ENCODE measurements around the gene YLPM1. TPM values are rescaled to one million over a fixed set of nuclear protein-coding genes. Genes with fewer than 3 reads are reported as not detected.

YLPM1 gene
- total and polyA plus RNA-seq, 2 donors: 23.0 to 153 TPM

DNA sequence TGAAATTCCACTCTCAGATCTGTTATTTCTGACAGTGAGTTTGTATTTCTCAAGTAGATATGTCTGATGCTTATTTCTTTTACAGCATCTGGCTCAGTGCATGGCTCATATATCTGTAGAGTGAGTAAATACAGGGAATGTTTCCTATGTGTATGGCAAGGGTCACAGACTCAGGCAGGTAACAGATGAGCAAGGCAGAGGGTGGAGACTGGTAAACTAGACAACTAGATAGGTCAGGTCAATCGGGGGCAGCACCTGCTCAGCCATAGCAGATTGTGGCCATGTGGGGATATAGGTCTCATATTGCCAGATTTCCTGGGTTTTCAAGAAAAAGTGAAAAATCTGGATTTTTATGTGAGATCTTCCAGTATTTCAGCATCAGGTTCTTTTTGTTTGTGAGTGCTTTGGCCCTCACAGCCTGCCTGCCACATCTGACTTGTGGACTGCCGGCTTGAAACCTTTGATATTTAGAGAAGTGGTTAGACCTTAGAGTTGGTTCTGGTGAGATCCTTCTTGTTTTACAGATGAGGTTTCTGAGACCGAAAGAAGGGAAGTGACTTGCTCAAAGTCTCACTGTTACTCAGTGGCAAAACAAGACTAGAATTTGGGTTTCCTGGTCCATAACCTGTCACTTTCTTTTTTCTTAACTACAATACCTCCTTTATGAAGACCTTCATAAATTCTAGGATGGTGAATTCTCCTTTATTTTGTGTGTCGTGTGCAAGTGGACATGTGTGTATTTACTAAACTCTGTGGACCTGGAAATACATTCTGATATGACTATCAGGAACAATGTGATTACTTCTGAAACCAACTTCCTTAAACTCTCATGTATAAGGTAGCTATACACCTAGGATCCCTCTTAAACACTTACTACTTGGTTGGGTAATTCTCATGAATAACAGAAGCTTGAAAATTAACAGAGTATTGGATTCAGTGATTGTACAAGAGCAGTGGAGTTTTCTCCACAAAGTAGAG, 78.4 kb downstream of the YLPM1 start:
- 86% methylated on average over 4 of the region's 4 CpGs for WGBS
- no peak overlapping the region for H3K27ac ChIP-seq (ENCODE audit: low read depth)
- DNase-seq (ENCODE audit: extremely low spot score): no peak
- no peak overlapping the region for H3K4me3 ChIP-seq (ENCODE audit: low read depth, low read length)
- no peaks in the 10 kb centered on the region for H3K4me1 ChIP-seq (ENCODE audit: insufficient read depth)
- H3K36me3 ChIP-seq (ENCODE audit: insufficient read depth): no peaks in the 10 kb centered on the region

DNA sequence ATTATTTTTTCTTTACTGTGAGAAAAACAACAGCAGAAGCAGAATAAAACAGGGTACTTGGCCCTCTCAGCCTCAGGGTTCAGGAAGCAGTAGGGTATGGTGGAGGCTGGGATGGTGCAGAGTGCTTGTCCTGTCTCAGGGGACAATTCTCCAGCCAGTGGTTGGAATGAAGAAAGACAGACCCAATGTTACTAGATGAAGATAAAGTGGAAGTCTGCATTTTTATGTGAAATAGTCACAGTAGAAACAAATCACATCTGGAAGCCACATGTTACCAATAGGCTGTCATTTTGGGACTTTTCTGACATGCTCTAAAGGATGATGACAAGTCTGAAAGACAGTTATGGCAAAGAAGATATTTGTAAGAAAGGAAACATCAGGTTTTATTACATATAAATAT, 80.5 kb downstream of the YLPM1 start:
- no peak overlapping the region for H3K27ac ChIP-seq (ENCODE audit: low read depth)
- H3K36me3 ChIP-seq (ENCODE audit: insufficient read depth): no peaks in the 10 kb centered on the region
- DNase-seq (ENCODE audit: extremely low spot score): no peak
- no peak overlapping the region for H3K4me3 ChIP-seq (ENCODE audit: low read depth, low read length)
- H3K4me1 ChIP-seq (ENCODE audit: insufficient read depth): no peaks in the 10 kb centered on the region

DNA sequence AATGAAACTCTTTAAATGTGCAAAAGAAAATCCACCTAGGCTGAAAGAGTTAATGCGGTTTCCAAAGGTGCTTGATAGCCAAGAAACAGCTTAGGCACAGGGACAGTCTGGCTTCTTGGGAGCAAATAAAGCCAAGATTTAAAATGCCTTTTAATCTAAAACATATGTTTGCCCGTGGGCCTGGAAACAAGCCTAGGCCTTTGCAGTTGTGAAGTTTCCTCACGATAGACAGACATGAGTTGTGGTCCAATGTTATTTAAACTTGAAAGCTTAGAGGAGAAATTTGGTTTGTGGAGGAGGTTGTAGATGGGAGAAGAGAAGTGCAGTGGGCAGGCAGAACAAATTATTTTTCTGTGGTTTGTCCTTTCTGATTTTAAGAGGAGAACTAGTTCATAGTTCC, 83.1 kb downstream of the YLPM1 start:
- H3K36me3 ChIP-seq (ENCODE audit: insufficient read depth): no peaks in the 10 kb centered on the region
- H3K4me3 ChIP-seq (ENCODE audit: low read depth, low read length): no peak overlapping the region
- 28% methylated on average over 3 of the region's 3 CpGs for WGBS
- H3K27ac ChIP-seq (ENCODE audit: low read depth): no peak overlapping the region
- no peak for DNase-seq (ENCODE audit: extremely low spot score)
- H3K4me1 ChIP-seq (ENCODE audit: insufficient read depth): no peaks in the 10 kb centered on the region

DNA sequence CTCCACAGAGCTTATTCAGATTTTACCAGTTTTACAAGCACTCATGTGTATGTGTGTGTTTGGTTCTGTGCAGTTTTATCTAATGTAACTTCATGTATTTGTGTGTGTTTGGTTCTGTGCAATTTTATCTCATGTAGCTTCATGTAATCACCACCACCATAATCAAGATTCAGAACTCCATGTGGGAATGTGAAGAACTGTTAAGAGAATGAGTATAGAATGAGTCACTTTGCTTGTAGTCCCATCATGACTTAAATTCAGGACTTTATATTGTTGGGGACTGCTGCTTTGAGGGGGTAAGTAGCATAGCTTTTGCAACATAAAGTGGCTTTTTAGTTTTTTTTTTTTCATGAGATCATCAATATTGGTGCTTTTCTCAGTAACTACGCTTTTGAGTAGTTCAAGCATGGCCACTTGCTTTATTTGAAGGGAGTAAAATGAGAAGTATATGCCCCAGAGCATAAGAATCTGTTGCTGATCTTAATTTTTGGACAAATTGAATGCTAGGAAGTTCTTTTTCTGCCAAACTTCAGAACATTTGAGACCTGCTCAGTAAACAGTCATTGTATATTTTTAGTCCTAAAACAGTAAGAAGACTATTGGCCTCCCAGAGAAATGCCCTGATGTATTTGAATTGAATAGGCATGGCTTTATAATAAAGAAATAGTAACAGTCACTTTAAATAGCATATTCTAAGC, 84.0 kb downstream of the YLPM1 start:
- WGBS: 91% methylated on average over 1 of the region's 1 CpG
- Histone ChIP-seq H3K27ac (ENCODE audit: low read depth) (no peak overlapping the region), H3K36me3 (ENCODE audit: insufficient read depth) (no peaks in the 10 kb centered on the region), H3K4me1 (ENCODE audit: insufficient read depth) (no peaks in the 10 kb centered on the region), H3K4me3 (ENCODE audit: low read depth, low read length) (no peak overlapping the region)
- no peak for DNase-seq (ENCODE audit: extremely low spot score)

DNA sequence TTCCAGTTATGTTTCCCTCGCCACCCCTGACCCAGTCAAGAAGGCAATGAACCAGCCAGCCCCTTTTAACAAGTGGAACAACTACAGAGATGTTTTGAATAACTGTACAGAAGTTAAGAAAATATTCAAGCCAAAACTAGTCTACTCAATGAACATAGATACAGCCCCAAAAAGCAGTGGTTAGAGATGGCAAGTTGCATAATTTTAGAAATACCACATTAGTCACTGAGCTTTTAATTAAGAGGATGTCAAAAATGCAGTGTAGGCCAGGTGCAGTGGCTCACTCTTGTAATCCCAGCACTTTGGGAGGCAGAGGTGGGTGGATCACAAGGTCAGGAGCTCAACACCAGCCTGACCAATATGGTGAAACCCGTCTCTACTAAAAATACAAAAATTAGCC, 85.7 kb downstream of the YLPM1 start:
- no peaks in the 10 kb centered on the region for H3K4me1 ChIP-seq (ENCODE audit: insufficient read depth)
- H3K4me3 ChIP-seq (ENCODE audit: low read depth, low read length): no peak overlapping the region
- no peak for DNase-seq (ENCODE audit: extremely low spot score)
- 91% methylated on average over 2 of the region's 2 CpGs for WGBS
- no peak overlapping the region for H3K27ac ChIP-seq (ENCODE audit: low read depth)
- no peaks in the 10 kb centered on the region for H3K36me3 ChIP-seq (ENCODE audit: insufficient read depth)

DNA sequence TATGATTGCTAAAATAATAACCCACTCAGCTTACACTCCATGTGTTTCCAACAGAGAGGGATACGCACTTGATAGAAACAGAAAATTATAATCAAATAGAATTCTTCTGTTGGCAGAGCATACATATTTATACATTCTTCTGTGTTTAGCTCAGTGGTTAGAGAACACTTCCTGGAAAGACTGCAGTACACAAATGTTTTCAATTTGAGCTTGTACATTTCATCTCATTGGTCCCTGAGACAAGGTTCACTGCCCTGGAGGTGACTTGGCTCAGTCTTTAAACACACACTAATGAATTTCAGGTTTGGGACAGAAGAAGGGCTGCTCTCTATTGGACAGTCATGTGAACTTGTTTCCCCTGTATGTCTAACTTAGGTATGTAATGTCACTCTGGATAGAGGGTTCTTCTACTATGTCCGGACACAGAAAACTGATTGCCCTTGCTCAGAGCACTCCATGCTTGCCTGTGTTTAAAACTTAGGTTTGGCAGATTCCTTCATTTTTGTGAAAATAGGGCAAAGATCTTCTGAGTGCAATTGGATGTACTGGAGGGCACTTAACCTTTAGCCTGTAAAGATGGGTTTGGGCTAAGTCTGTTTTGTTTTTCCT, 89.9 kb downstream of the YLPM1 start:
- no peaks in the 10 kb centered on the region for H3K36me3 ChIP-seq (ENCODE audit: insufficient read depth)
- DNase-seq (ENCODE audit: extremely low spot score): no peak
- H3K27ac ChIP-seq (ENCODE audit: low read depth): no peak overlapping the region
- H3K4me3 ChIP-seq (ENCODE audit: low read depth, low read length): no peak overlapping the region
- WGBS: 17% methylated on average over 2 of the region's 2 CpGs
- H3K4me1 ChIP-seq (ENCODE audit: insufficient read depth): no peaks in the 10 kb centered on the region

DNA sequence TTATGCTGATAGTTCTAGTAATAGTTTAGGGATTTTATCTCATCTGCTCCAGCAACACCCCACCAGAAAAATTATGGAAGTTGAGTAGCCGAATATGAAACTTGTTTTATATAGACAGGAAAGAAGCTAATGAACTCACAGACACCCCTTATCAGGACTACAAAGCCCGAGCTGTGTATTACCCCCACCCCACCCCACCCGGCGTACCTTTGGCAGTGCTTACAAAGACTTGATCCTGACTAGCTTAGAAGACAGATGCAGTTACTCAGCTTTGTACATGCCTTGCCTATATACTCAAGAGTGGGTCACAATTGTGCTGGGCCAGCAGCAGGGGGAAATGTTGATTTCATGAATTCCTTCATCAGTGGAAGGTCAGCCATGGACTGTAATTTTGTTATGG, 90.5 kb downstream of the YLPM1 start:
- H3K27ac ChIP-seq (ENCODE audit: low read depth): no peak overlapping the region
- 17% methylated on average over 4 of the region's 4 CpGs for WGBS
- no peaks in the 10 kb centered on the region for H3K36me3 ChIP-seq (ENCODE audit: insufficient read depth)

DNA sequence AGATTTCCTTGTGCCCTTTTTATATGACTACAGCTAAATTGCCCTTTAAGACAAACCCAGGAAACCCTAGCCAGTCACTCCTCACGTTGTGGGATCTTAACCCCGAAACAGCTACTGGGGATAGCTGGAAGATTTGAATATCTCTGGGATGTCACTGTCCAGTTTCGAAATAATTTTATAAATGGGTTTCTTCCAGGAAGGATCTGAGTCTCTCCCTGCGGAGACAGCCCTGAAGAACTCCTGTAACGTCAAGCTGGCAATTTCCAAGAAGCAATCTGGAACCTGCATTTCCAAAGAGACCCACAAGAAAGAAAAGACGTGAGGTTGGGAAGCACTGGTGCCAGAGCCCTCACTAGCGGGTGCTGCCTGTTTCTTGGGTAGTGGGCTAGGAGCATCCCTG, 91.9 kb downstream of the YLPM1 start:
- WGBS: 68% methylated on average over 7 of the region's 7 CpGs
- DNase-seq (ENCODE audit: extremely low spot score): no peak
- Histone ChIP-seq H3K27ac (ENCODE audit: low read depth) (no peak overlapping the region), H3K4me1 (ENCODE audit: insufficient read depth) (no peaks in the 10 kb centered on the region), H3K36me3 (ENCODE audit: insufficient read depth) (no peaks in the 10 kb centered on the region), H3K4me3 (ENCODE audit: low read depth, low read length) (no peak overlapping the region)

More for the DNA sequence above, 90.5 kb downstream of the YLPM1 start:
- DNase-seq (ENCODE audit: extremely low spot score): no peak
- Histone ChIP-seq H3K4me3 (ENCODE audit: low read depth, low read length) (no peak overlapping the region), H3K4me1 (ENCODE audit: insufficient read depth) (no peaks in the 10 kb centered on the region)

DNA sequence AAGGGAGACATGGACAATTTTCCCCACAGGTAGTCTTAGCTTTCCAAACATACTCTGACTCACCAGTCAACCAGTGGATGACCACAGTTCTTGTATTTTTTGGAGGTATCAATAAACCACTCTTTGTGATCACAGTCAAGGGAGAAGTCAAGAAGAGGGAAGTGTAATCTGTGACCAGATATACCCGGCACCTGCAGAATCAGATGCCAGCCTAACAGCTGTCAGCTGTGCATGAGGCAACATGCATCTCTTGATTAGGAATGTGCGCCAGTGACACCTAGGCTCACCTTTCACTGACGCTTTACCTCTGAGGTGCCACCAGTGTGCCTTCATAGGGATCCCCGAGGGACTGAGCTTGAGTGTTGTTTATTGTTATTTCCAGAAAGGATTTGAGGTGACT, 92.8 kb downstream of the YLPM1 start:
- DNase-seq (ENCODE audit: extremely low spot score): no peak
- no peak overlapping the region for H3K27ac ChIP-seq (ENCODE audit: low read depth)
- no peaks in the 10 kb centered on the region for H3K36me3 ChIP-seq (ENCODE audit: insufficient read depth)
- H3K4me1 ChIP-seq (ENCODE audit: insufficient read depth): no peaks in the 10 kb centered on the region
- WGBS: 77% methylated on average over 4 of the region's 4 CpGs
- H3K4me3 ChIP-seq (ENCODE audit: low read depth, low read length): no peak overlapping the region

DNA sequence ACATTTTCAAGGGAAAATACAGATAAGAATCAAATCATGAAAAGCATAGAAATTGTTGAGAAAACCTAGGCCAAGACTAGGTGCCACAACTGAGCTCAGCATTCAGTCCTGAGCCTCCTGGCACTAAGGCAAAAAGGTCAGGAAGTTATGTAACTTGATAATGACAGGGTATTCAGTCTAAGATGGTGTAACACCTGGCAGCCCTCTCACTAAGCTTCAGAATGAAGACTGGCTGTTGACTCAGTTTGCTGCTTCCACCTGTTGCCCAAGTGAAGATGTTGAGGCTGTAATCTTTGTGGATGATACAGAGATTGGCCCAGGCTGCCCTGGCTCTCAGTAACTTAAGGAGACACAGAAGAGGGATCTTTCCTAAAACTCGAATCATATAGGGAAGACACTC, 93.2 kb downstream of the YLPM1 start:
- Histone ChIP-seq H3K27ac (ENCODE audit: low read depth) (no peak overlapping the region), H3K36me3 (ENCODE audit: insufficient read depth) (no peaks in the 10 kb centered on the region), H3K4me1 (ENCODE audit: insufficient read depth) (no peaks in the 10 kb centered on the region), H3K4me3 (ENCODE audit: low read depth, low read length) (no peak overlapping the region)
- DNase-seq (ENCODE audit: extremely low spot score): no peak
- WGBS: 84% methylated on average over 1 of the region's 1 CpG

DNA sequence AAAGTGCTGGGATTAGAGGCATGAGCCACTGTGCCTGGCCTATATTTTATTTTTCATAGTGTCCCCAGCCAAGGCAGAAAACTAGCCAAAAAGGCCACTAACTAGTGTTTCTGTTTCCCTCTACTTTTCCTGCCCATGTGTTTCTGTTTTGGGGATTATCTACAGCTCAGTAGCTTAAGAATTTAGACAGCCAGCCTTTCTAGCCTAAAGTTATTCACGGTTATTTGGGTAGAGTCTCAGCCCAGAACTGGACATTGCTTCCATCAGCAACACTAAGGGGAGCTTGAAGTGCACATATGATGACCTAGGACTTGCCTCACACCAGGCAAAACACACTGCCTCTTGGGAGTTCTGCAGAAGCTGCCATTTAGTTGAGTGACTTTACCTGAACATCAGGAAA, 94.9 kb downstream of the YLPM1 start:
- 38% methylated on average over 1 of the region's 1 CpG for WGBS
- no peak overlapping the region for H3K27ac ChIP-seq (ENCODE audit: low read depth)
- H3K4me3 ChIP-seq (ENCODE audit: low read depth, low read length): no peak overlapping the region
- H3K4me1 ChIP-seq (ENCODE audit: insufficient read depth): no peaks in the 10 kb centered on the region
- DNase-seq (ENCODE audit: extremely low spot score): no peak
- no peaks in the 10 kb centered on the region for H3K36me3 ChIP-seq (ENCODE audit: insufficient read depth)

DNA sequence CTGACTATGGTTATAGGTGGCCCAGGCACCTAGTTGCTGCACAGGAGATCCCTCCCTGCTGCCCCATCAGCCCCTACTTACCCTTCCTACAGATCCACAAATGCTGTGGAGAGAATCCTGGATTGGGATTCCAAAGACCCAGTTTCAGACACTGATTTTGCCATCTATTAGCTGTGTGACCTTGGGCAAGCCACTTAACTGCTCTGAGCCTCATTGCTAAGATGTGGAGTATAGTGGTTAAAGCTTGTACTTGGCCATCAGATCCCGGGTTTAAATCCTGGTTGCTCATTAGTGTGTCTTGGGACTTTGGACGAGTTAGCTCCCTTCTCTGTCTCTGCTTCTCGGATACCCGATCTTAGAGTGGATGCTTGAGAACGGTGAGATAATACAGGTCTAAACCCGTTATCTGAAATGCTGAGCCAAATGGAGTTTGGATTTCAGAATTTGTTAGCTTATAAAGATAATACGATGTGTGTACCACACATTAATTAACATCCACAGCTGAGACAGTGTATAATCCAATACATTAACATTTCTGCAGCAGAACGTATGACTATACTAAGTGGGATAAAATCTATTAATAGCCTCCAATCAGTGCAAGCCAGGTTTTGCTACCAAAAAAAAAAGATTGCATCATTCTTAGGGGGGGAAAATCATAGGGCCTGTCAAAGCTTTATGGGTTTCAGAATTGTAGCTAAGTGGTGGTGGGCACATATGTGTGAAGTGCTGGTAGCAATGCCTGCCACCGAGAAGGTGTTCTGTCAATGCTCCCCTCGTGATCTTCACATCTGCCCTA, 96.8 kb downstream of the YLPM1 start:
- WGBS: 44% methylated on average over 10 of the region's 10 CpGs
- Histone ChIP-seq H3K4me3 (ENCODE audit: low read depth, low read length) (no peak overlapping the region), H3K4me1 (ENCODE audit: insufficient read depth) (no peaks in the 10 kb centered on the region), H3K27ac (ENCODE audit: low read depth) (no peak overlapping the region), H3K36me3 (ENCODE audit: insufficient read depth) (no peaks in the 10 kb centered on the region)
- no peak for DNase-seq (ENCODE audit: extremely low spot score)

Measured in urinary bladder (tissue), 4 donors.